ENCODE data around the gene IDS.
A peak's percentile ranks its signal among the peaks of the same experiment; 100 is the strongest.

IDS gene

GRCh38 chrX:149455934-149456333 is 49.2 kb downstream of the IDS start:
- no peak for DNase-seq

GRCh38 chrX:149453906-149454822 is 50.9 kb downstream of the IDS start:
- DNase-seq = no peak

GRCh38 chrX:149453030-149453429 is 52.1 kb downstream of the IDS start:
- peak; percentile 13 for DNase-seq

- DNase-seq = peak; percentile 73
Measured at GRCh38 chrX:149433451-149433850, 71.7 kb downstream of the IDS start.

GRCh38 chrX:149433051-149433450 is 72.1 kb downstream of the IDS start:
- peak; percentile 66 for DNase-seq

Measured in hematopoietic multipotent progenitor cell treated with erythropoietin and hydrocortisone succinate and interleukin-3 and kit ligand, for 8 days (in vitro differentiated cells).